HPDE6-E6E7 (cell line): Measurements from ENCODE around the gene CFAP119.

Experiments
- DNase-seq: peaks from one replicate; pipeline ENCODE4 v3.0.0; 2011; ENCODE audit warnings: missing footprints; ENCODE audit errors: extremely low spot score

Gene CFAP119

GRCh38 chr16:30782486-30783279, 20.8 kb upstream of the CFAP119 start:
- DNase-seq: no peak

- no peak for DNase-seq
Observed at GRCh38 chr16:30780549-30780948, 18.7 kb upstream of the CFAP119 start.

- no peak for DNase-seq
Observed at GRCh38 chr16:30780021-30780420, 18.2 kb upstream of the CFAP119 start.

GRCh38 chr16:30779596-30779995, 17.7 kb upstream of the CFAP119 start:
- no peak for DNase-seq

GRCh38 chr16:30778549-30779244, 16.8 kb upstream of the CFAP119 start:
- no peak for DNase-seq

- no peak for DNase-seq
Observed at GRCh38 chr16:30777591-30778297, 15.9 kb upstream of the CFAP119 start.

- DNase-seq: peak; percentile 91
Observed at GRCh38 chr16:30775392-30776188, 13.7 kb upstream of the CFAP119 start.

- DNase-seq: no peak
Observed at GRCh38 chr16:30775131-30775391, 13.2 kb upstream of the CFAP119 start.

- no peak for DNase-seq
Observed at GRCh38 chr16:30774367-30775130, 12.7 kb upstream of the CFAP119 start.

GRCh38 chr16:30773826-30774225, 12.0 kb upstream of the CFAP119 start:
- DNase-seq: no peak

- DNase-seq: peak; percentile 60
Observed at GRCh38 chr16:30771726-30772125, 9.9 kb upstream of the CFAP119 start.

- no peak for DNase-seq
Observed at GRCh38 chr16:30769379-30770089, 7.7 kb upstream of the CFAP119 start.

- DNase-seq: no peak
Observed at GRCh38 chr16:30768583-30769181, 6.8 kb upstream of the CFAP119 start.

- DNase-seq: no peak
Observed at GRCh38 chr16:30767767-30768465, 6.1 kb upstream of the CFAP119 start.

GRCh38 chr16:30766933-30767284, 5.0 kb upstream of the CFAP119 start:
- no peak for DNase-seq

GRCh38 chr16:30766206-30766932, 4.5 kb upstream of the CFAP119 start:
- no peak for DNase-seq

GRCh38 chr16:30764816-30765465, 3.1 kb upstream of the CFAP119 start:
- DNase-seq: no peak

- DNase-seq: no peak
Observed at GRCh38 chr16:30764086-30764485, 2.2 kb upstream of the CFAP119 start.
